Gastrocnemius medialis (tissue), 4 donors: ENCODE data around the gene CHST15. TPM values are rescaled to one million over a fixed set of nuclear protein-coding genes. Genes with fewer than 3 reads are reported as not detected.
"Not testable (repeated sequence)": the region's sequence is repeated elsewhere in the genome, so short reads cannot be mapped to it uniquely, and the experiment has no call there.

Experiments
- ATAC-seq, 2 donors: fragments of 150-250 bp; one replicate each; pipeline ENCODE4 v1.9.1; 2016
- DNase-seq, 2 donors: peaks; one replicate each; pipeline ENCODE4 v3.0.0-alpha.2; 2019
- H3K27ac ChIP-seq, 4 donors: fragments of 200-600 bp; sonication (generic); 1 replicate in 1 of 4; 2 replicates in 3 of 4; pipeline ENCODE4 v1.5.1; 2016 to 2018; ENCODE audit warnings: mild to moderate bottlenecking in 2 of 4, moderate library complexity in 1 of 4
- H3K27me3 ChIP-seq, 3 donors: fragments of 200-600 bp; sonication (generic) in 2 of 3; 1 replicate in 1 of 3; 2 replicates in 2 of 3; pipeline versions ENCODE4 v1.5.1 to v1.6.0; 2016 to 2019; ENCODE audit warnings: mild to moderate bottlenecking in 1 of 3, moderate library complexity in 1 of 3
- H3K36me3 ChIP-seq, 2 donors: fragments of 200-600 bp; sonication (generic) in 1 of 2; one replicate each; pipeline ENCODE4 v1.5.1; 2017 to 2018
- H3K4me1 ChIP-seq, 2 donors: fragments of 200-600 bp; sonication (generic) in 1 of 2; one replicate each; pipeline ENCODE4 v1.5.1; 2016 to 2017; ENCODE audit warnings: mild to moderate bottlenecking in 2 of 2
- H3K4me3 ChIP-seq, 4 donors: fragments of 200-600 bp; sonication (generic) in 3 of 4; 1 replicate in 1 of 4; 2 replicates in 3 of 4; pipeline ENCODE4 v1.5.1; 2016 to 2019; ENCODE audit warnings: mild to moderate bottlenecking in 2 of 4
- H3K9me3 ChIP-seq, 3 donors: fragments of 200-600 bp; sonication (generic) in 2 of 3; 1 replicate in 1 of 3; 2 replicates in 2 of 3; pipeline ENCODE4 v1.5.1; 2016 to 2019
- CTCF ChIP-seq, 5 experiments: fragments of 450-650 bp in 3 of 5; fragments of 200-600 bp in 2 of 5; sonication (generic) in 2 of 5; IDR thresholded peaks in 4 of 5; conservative IDR thresholded peaks in 1 of 5; 1 replicate in 4 of 5; 2 replicates in 1 of 5; pipeline ENCODE4 v1.5.1; 2016 to 2019; ENCODE audit warnings: antibody characterized with exemption in 5 of 5, mild to moderate bottlenecking in 3 of 5, moderate library complexity in 3 of 5
- POLR2A ChIP-seq, 2 donors: fragments of 450-650 bp; IDR thresholded peaks; one replicate each; pipeline ENCODE4 v1.6.1; 2017; ENCODE audit warnings: antibody characterized with exemption in 2 of 2, mild to moderate bottlenecking in 2 of 2, moderate library complexity in 2 of 2
- in situ Hi-C, 4 donors: fragments of 200-750 bp; cut with MboI; loops; one replicate each; pipeline versions ENCODE4 v1.15.0 to v1.8.0; 2017; ENCODE audit warnings: low sequenced_read_pairs in 4 of 4
- intact Hi-C: fragments of 100-400 bp; cut with DNase I; formaldehyde crosslinking; loops from one replicate; pipeline ENCODE4 v1.15.1; 2023; ENCODE audit warnings: low total_unique reads
- total RNA-seq, 4 donors: library from RNA; depleted of rRNA; stranded (reverse); fragments of >200 nt; gene quantifications; one replicate each; pipeline versions ENCODE4 v1.1.0 to v1.2.3, GENCODE V29; 2016

Gene CHST15
- total RNA-seq, 4 donors from 2014 or later, result 9.0 to 32.2 (median 20.3) TPM

- in situ Hi-C loops (no loop called here), intact Hi-C loops (no loop called here)
- ATAC-seq (no peak), DNase-seq (peak in 1 of 2 donors; percentile 18)
- no peaks in the 10 kb centered on the region for H3K36me3 ChIP-seq
- no peak overlapping the region for H3K4me3 ChIP-seq
- no peaks in the 10 kb centered on the region for H3K9me3 ChIP-seq
- H3K4me1 ChIP-seq, result peaks cover 0 to 3% of the 10 kb centered on the region in 2 donors
- TF ChIP-seq POLR2A (IDR thresholded peaks at IDR 0.05) (no peak), CTCF (IDR thresholded peaks at IDR 0.05 in 4 of 5, conservative IDR thresholded peaks at IDR 0.05 in 1 of 5) (no peak)
- no peaks in the 10 kb centered on the region for H3K27me3 ChIP-seq
- no peak overlapping the region for H3K27ac ChIP-seq
Observed at GRCh38 chr10:124035928-124036558, 57.4 kb downstream of the CHST15 start.

DNA sequence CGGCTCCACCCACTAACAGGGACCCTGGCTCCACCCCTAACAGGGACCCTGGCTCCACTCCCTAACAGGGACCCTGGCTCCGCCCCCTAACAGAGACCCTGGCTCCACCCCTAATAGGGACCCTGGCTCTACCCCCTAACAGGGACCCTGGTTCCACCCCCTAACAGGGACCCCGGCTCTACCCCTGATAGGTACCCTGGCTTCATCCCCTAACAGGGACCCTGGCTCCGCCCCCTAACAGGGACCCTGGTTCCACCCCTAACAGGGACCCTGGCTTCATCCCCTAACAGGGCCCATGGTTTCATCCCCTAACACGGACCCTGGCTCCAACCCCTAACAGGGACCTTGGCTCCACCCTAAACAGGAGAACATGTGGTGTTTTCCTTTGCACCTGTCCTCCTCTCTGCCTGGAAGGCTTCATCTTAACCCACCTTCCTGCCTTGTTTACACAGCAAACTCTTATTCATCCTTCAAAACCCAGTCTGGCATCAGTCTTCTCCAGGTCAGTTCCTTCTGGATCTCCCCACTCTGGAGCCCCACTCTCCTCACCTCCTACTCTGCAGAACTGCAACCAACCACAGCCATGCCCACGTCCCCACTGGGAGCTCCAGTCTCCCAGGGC, 58.0 kb downstream of the CHST15 start:
- peaks cover 0 to 3% of the 10 kb centered on the region in 2 donors for H3K4me1 ChIP-seq
- no peaks in the 10 kb centered on the region for H3K36me3 ChIP-seq
- H3K27ac ChIP-seq, result no peak overlapping the region
- in situ Hi-C loops (no loop called here), intact Hi-C loops (no loop called here)
- H3K4me3 ChIP-seq, result no peak overlapping the region
- no peaks in the 10 kb centered on the region for H3K9me3 ChIP-seq
- DNase-seq (no peak), ATAC-seq (no peak)
- no peaks in the 10 kb centered on the region for H3K27me3 ChIP-seq
- TF ChIP-seq POLR2A (IDR thresholded peaks at IDR 0.05) (no peak), CTCF (IDR thresholded peaks at IDR 0.05 in 4 of 5, conservative IDR thresholded peaks at IDR 0.05 in 1 of 5) (no peak)

- intact Hi-C loops, H3K4me1 ChIP-seq, H3K27ac ChIP-seq, H3K27me3 ChIP-seq, H3K36me3 ChIP-seq, H3K4me3 ChIP-seq, DNase-seq, H3K9me3 ChIP-seq, ATAC-seq, in situ Hi-C loops: not testable (repeated sequence)
Observed at GRCh38 chr10:124034576-124035305, 58.7 kb downstream of the CHST15 start.

DNA sequence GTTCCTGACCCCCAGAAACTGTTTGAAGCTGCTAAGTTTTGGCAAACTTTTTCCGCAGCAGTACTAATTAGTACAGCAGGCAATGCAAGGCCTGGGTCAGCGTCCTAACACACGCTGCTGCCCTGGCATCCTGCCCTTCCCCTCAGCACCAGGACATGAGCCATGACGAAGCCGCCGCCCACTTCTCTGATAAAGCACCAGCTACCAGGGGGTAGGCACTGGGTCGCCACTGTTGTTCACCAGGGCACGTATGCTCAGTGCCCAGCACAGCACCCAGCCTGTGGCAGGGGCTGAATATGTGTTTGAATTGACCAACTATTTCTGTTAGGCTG, 59.5 kb downstream of the CHST15 start:
- Histone ChIP-seq H3K4me3 (no peak overlapping the region), H3K27ac (no peak overlapping the region), H3K27me3 (no peaks in the 10 kb centered on the region), H3K4me1 (peaks cover 0 to 3% of the 10 kb centered on the region in 2 donors), H3K9me3 (no peaks in the 10 kb centered on the region), H3K36me3 (no peaks in the 10 kb centered on the region)
- ATAC-seq, result no peak
- TF ChIP-seq CTCF (IDR thresholded peaks at IDR 0.05 in 4 of 5, conservative IDR thresholded peaks at IDR 0.05 in 1 of 5), result no peak
- TF ChIP-seq POLR2A (IDR thresholded peaks at IDR 0.05), result no peak
- in situ Hi-C loops, result no loop called here
- DNase-seq, result no peak
- intact Hi-C loops, result no loop called here
